Activated CD4-positive, alpha-beta T cell treated with anti-CD3 and anti-CD28 coated beads for 36 hours (primary cell): Measurements from ENCODE around the gene FAM169A. TPM values are rescaled to one million over a fixed set of nuclear protein-coding genes. Genes with fewer than 3 reads are reported as not detected.
A peak's percentile ranks its signal among the peaks of the same experiment; 100 is the strongest.
"Not testable (repeated sequence)": the region's sequence is repeated elsewhere in the genome, so short reads cannot be mapped to it uniquely, and the experiment has no call there.

ENCODE experiments used
- ATAC-seq: fragments of 200-7000 bp; cut with Tn5 transposase; one replicate; pipeline ENCODE4 v1.10.0; 2021; ENCODE audit warnings: mild to moderate bottlenecking, moderate library complexity
- CTCF ChIA-PET: fragments of 350-600 bp; sonication (Branson Sonifier 250); formaldehyde crosslinking; loops from one replicate; lab custom pipeline; 2021; ENCODE audit warnings: antibody characterized with exemption; lab: Charles Lee
- POLR2A ChIA-PET: fragments of 350-600 bp; sonication (Branson Sonifier 250); formaldehyde crosslinking; loops from one replicate; lab custom pipeline; 2021; ENCODE audit warnings: antibody characterized with exemption, inconsistent platforms; lab: Charles Lee
- DNase-seq: peaks from one replicate; pipeline ENCODE4 v3.0.0-alpha.2; 2020
- H3K27ac Mint-ChIP-seq: one replicate; pipeline ENCODE4 v1.8.0; 2021; ENCODE audit warnings: mixed read lengths
- H3K27me3 Mint-ChIP-seq: one replicate; pipeline ENCODE4 v1.8.0; 2021; ENCODE audit warnings: mixed read lengths
- H3K36me3 Mint-ChIP-seq: one replicate; pipeline ENCODE4 v1.8.0; 2021; ENCODE audit warnings: low read depth, mixed read lengths
- H3K4me1 Mint-ChIP-seq: one replicate; pipeline ENCODE4 v1.8.0; 2021; ENCODE audit warnings: mixed read lengths
- H3K4me3 Mint-ChIP-seq: one replicate; pipeline ENCODE4 v1.8.0; 2021; ENCODE audit warnings: mild to moderate bottlenecking, moderate library complexity, mixed read lengths
- H3K9me3 Mint-ChIP-seq: one replicate; pipeline ENCODE4 v1.8.0; 2021; ENCODE audit warnings: low read depth, mixed read lengths
- intact Hi-C, 2 experiments: fragments of 100-400 bp; cut with DNase I in 1 of 2; cut with micrococcal nuclease in 1 of 2; formaldehyde crosslinking; loops; one replicate each; pipeline versions ENCODE4 v1.14.2 to v1.15.1; 2022 to 2024; cut with DNase I, micrococcal nuclease
- total RNA-seq, 2 experiments: library from RNA; stranded (reverse); gene quantifications; one replicate each; pipeline ENCODE4 v1.2.3, GENCODE V29; 2021

The FAM169A gene, protein sequence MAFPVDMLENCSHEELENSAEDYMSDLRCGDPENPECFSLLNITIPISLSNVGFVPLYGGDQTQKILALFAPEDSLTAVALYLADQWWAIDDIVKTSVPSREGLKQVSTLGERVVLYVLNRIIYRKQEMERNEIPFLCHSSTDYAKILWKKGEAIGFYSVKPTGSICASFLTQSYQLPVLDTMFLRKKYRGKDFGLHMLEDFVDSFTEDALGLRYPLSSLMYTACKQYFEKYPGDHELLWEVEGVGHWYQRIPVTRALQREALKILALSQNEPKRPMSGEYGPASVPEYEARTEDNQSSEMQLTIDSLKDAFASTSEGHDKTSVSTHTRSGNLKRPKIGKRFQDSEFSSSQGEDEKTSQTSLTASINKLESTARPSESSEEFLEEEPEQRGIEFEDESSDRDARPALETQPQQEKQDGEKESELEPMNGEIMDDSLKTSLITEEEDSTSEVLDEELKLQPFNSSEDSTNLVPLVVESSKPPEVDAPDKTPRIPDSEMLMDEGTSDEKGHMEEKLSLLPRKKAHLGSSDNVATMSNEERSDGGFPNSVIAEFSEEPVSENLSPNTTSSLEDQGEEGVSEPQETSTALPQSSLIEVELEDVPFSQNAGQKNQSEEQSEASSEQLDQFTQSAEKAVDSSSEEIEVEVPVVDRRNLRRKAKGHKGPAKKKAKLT
- total RNA-seq, result 1 to 10 TPM; 6.1 to 9.1 TPM

DNA sequence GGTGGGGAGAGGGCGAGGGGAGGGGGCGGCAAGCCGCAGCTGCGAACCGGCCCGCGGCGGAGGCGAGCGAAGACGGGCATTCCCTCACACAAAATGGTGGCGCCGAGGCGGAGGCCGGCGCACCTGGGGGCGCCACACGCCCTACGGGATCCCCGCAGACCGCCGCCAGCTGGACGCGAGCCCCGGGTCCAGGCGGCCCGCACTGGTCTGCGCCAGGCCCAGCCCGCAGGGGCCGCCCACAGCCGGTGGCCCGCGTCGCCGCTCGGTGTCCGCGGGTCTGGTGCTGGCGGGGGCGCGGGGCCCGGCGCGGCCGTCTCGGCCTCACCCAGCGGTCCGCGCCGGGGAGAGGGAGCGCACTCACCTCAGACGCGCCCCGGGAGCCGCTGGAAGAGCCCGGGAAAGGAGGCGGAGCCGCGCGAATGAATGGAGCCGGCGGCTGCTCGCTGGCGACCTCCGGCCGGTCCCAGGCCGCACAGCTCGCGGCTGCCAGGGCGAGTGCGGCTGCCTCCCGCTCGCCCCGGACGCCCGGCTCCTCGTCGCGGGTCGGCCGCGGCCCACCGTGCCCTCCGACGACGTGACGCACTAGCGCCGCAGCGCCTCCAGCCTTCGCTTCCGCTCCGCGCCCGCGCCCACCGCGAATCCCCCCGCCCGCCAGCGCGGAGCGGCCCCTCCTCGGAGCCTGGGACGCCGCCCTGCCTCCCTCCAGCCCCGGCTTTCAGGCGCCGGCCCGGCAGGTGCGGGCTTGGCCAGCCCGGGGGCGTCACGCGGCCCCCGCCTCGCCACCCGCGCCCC lies at the start of gene FAM169A:
FAM169A (minus strand) TSS at position 584 of the 792 bp plus-strand sequence. CDS start 24,711 bp downstream, outside the sequence.
- ChIA-PET CTCF (interaction anchor here (0.6 to 0.8 kb wide), 3 partner anchors 119 to 1261 kb away, joined by 3 read pairs; no protein-coding TSS in a partner anchor), POLR2A (interaction anchor here (0.6 kb wide), 1 partner anchor 188 kb away, joined by 3 read pairs; no protein-coding TSS in a partner anchor)
- H3K4me1 Mint-ChIP-seq, result peaks cover 29% of the 10 kb centered on the region
- peak; percentile 69 for ATAC-seq
- intact Hi-C loops, result loop anchor here (1.0 to 5.0 kb wide), 5 partner anchors 99 to 851 kb away; partner anchors contain the start of genes GFM2 (in 2 of the 2), NSA2 (in 2 of the 2), HEXB (in 1 of the 2) and POC5 (in 1 of the 2)
- peaks cover 10% of the 10 kb centered on the region for H3K36me3 Mint-ChIP-seq
- H3K4me3 Mint-ChIP-seq, result peak within 1 kb of the TSS; percentile 92
- H3K9me3 Mint-ChIP-seq, result no peaks in the 10 kb centered on the region
- peaks cover 2% of the 10 kb centered on the region for H3K27me3 Mint-ChIP-seq
- DNase-seq, result peak; percentile 65
- peak within 1 kb of the TSS; percentile 95 for H3K27ac Mint-ChIP-seq

GRCh38 chr5:74915488-74915887 lies 49.3 kb upstream of the FAM169A start:
- CTCF ChIA-PET, result interaction anchor here (0.8 to 1.6 kb wide), 4 partner anchors 9 to 414 kb away, joined by 3 to 7 read pairs (median 4); partner anchors contain the start of genes GFM2 and NSA2
- H3K4me1 Mint-ChIP-seq, result no peaks in the 10 kb centered on the region
- H3K27me3 Mint-ChIP-seq, result peaks cover 7% of the 10 kb centered on the region
- no peaks in the 10 kb centered on the region for H3K9me3 Mint-ChIP-seq
- H3K36me3 Mint-ChIP-seq, result no peaks in the 10 kb centered on the region
- DNase-seq (no peak), ATAC-seq (no peak)
- H3K4me3 Mint-ChIP-seq, result no peak overlapping the region
- POLR2A ChIA-PET, result interaction anchor here (0.6 kb wide), 1 partner anchor 772 kb away, joined by 6 read pairs; no protein-coding TSS in a partner anchor
- intact Hi-C loops, result loop anchor here in 1 of 2 experiments (10.0 kb wide), 1 partner anchor 1011 kb away; no protein-coding TSS in a partner anchor
- no peak overlapping the region for H3K27ac Mint-ChIP-seq

DNA sequence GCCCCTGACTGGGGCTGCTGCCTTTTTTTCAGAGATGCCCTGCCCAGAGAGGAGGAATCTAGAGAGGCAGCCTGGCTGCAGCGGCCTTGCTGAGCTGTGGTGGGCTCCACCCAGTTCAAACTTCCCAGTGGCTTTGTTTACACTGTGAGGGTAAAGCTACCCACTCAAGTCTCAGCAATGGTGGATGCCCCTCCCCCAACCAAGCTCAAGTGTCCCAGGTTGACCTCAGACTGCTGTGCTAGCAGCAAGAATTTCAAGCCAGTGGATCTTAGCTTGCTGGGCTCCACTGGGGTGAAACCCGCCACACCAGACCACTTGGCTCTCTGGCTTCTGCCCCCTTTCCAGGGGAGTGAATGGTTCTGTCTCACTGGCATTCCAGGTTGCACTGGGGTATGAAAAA lies 45.2 kb upstream of the FAM169A start:
- DNase-seq, H3K4me1 Mint-ChIP-seq, POLR2A ChIA-PET, H3K27ac Mint-ChIP-seq, CTCF ChIA-PET, H3K9me3 Mint-ChIP-seq, ATAC-seq, H3K4me3 Mint-ChIP-seq, H3K36me3 Mint-ChIP-seq: not testable (repeated sequence)
- peaks cover 16% of the 10 kb centered on the region for H3K27me3 Mint-ChIP-seq
- intact Hi-C loops, result loop anchor here in 1 of 2 experiments (10.0 kb wide), 1 partner anchor 1007 kb away; no protein-coding TSS in a partner anchor

DNA sequence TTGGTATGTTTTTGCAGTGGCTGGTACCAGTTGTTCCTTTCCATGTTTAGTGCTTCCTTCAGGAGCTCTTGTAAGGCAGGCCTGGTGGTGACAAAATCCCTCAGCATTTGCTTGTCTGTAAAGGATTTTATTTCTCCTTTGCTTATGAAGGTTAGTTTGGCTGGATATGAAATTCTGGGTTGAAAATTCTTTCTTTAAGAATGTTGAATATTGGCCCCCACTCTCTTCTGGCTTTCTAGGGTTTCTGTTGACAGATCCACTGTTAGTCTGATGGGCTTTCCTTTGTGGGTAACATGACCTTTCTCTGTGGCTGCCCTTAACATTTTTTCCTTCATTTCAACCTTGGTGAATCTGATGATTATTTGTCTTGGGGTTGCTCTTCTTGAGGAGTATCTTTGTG lies 43.7 kb upstream of the FAM169A start:
- intact Hi-C loops, result loop anchor here in 1 of 2 experiments (10.0 kb wide), 1 partner anchor 1005 kb away; no protein-coding TSS in a partner anchor
- ATAC-seq, H3K27ac Mint-ChIP-seq, H3K4me1 Mint-ChIP-seq, H3K9me3 Mint-ChIP-seq, POLR2A ChIA-PET, DNase-seq, CTCF ChIA-PET, H3K36me3 Mint-ChIP-seq, H3K4me3 Mint-ChIP-seq: not testable (repeated sequence)
- peaks cover 14% of the 10 kb centered on the region for H3K27me3 Mint-ChIP-seq

GRCh38 chr5:74908237-74908636 lies 42.0 kb upstream of the FAM169A start:
- H3K27me3 Mint-ChIP-seq, POLR2A ChIA-PET, H3K4me3 Mint-ChIP-seq, DNase-seq, intact Hi-C loops, H3K36me3 Mint-ChIP-seq, H3K9me3 Mint-ChIP-seq, ATAC-seq, H3K27ac Mint-ChIP-seq, H3K4me1 Mint-ChIP-seq: not testable (repeated sequence)
- CTCF ChIA-PET, result interaction anchor here (0.6 kb wide), 1 partner anchor 691 kb away, joined by 3 read pairs; no protein-coding TSS in a partner anchor

- intact Hi-C loops, H3K9me3 Mint-ChIP-seq, H3K27ac Mint-ChIP-seq, H3K27me3 Mint-ChIP-seq, H3K4me3 Mint-ChIP-seq, ATAC-seq, H3K36me3 Mint-ChIP-seq, DNase-seq, H3K4me1 Mint-ChIP-seq, POLR2A ChIA-PET: not testable (repeated sequence)
- CTCF ChIA-PET, result interaction anchor here (0.6 kb wide), 1 partner anchor 65 kb away, joined by 3 read pairs; no protein-coding TSS in a partner anchor
These were observed 38.5 kb upstream of the FAM169A start for GRCh38 chr5:74904713-74905112.

DNA sequence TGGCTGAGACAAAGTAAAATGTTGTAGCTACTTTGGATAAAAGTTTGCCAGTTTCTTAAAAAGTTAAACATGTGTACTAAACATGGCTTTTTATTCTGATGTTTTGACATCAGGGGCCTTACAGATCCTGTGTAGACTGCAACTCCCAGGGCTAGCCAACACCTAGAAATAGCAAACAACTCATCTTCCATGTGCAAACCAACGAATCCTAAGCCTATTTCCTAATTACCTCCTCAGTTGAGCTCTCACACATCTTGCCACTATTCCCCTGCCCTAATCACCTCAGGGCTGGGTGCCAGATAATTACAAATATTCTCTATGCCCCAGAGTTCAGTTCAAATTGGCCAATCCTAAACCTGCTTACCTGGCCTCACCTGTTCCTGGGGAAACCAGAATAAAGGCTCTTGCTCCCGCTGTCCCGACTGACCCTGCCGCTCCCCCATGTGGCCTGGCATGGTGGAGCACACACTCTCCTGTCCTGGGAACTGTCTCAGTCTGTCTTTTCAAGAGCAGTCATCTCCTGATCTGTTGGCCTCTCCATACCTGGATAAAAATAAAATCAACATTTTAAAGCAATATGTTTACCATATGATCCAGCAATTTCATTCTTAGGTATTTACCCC lies 37.1 kb upstream of the FAM169A start:
- no peaks in the 10 kb centered on the region for H3K4me1 Mint-ChIP-seq
- no peaks in the 10 kb centered on the region for H3K36me3 Mint-ChIP-seq
- H3K4me3 Mint-ChIP-seq, result no peak overlapping the region
- ChIA-PET CTCF (interaction anchor here (0.9 kb wide), 1 partner anchor 140 kb away, joined by 3 read pairs; no protein-coding TSS in a partner anchor), POLR2A (interaction anchor here (0.6 kb wide), 1 partner anchor 153 kb away, joined by 5 read pairs; no protein-coding TSS in a partner anchor)
- H3K27me3 Mint-ChIP-seq, result no peaks in the 10 kb centered on the region
- DNase-seq (peak; percentile 55), ATAC-seq (peak; percentile 77)
- H3K9me3 Mint-ChIP-seq, result no peaks in the 10 kb centered on the region
- no peak overlapping the region for H3K27ac Mint-ChIP-seq
- intact Hi-C loops, result no loop called here

DNA sequence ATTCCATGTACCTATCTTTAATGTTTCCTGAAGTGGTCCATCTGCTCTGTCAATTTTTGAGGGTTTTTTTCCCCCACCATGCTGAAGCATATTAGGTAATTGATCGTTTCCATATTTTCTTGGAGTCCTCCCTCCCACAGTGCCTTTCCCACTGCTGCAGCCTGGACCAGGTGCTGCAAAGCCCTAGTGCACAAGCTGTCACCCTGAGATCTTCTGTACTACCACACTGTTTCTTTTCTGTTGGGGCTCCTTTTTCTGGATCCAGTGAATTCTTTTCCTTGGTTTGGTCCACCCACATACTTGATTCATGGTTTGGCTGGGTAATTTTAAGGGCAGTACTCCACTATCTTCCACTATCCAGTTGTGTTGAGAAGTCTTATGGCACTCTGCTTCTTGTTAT lies 30.9 kb upstream of the FAM169A start:
- ChIA-PET CTCF (no interaction called here), POLR2A (no interaction called here)

DNA sequence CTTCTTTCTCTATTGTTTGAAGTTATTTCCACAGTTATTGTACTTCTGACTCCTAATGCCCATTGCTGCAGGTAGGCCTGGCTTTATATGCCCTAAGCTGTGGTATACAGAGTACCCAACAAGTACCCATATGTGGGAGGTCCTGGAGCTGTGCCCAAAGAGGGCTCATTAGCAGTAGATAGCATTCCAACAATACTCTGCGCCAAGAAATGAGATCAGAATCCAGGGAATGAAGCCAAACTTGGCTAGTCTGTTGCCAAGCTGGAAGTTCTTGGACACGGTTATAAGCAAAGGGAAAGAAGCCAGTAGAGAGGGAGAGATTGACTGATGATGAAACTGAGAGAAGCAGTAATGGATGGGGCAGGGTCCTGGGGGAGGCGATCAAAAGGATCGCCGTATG lies 29.7 kb upstream of the FAM169A start:
- intact Hi-C loops, result no loop called here
- Mint-ChIP-seq H3K27ac (no peak overlapping the region), H3K27me3 (peaks cover 5% of the 10 kb centered on the region), H3K4me1 (no peaks in the 10 kb centered on the region), H3K36me3 (no peaks in the 10 kb centered on the region), H3K9me3 (peaks cover 6% of the 10 kb centered on the region), H3K4me3 (no peak overlapping the region)
- POLR2A ChIA-PET, result no interaction called here
- CTCF ChIA-PET, result no interaction called here
- ATAC-seq (no peak), DNase-seq (no peak)

More for the DNA sequence above, 30.9 kb upstream of the FAM169A start:
- Mint-ChIP-seq H3K27ac (no peak overlapping the region), H3K4me3 (no peak overlapping the region), H3K4me1 (no peaks in the 10 kb centered on the region), H3K9me3 (peaks cover 6% of the 10 kb centered on the region), H3K27me3 (peaks cover 5% of the 10 kb centered on the region), H3K36me3 (no peaks in the 10 kb centered on the region)
- intact Hi-C loops, result no loop called here
- DNase-seq, result no peak
- ATAC-seq, result no peak

GRCh38 chr5:74894351-74894750 lies 28.2 kb upstream of the FAM169A start:
- Mint-ChIP-seq H3K4me3 (no peak overlapping the region), H3K9me3 (peaks cover 6% of the 10 kb centered on the region), H3K27ac (no peak overlapping the region), H3K27me3 (peaks cover 9% of the 10 kb centered on the region), H3K36me3 (no peaks in the 10 kb centered on the region), H3K4me1 (no peaks in the 10 kb centered on the region)
- POLR2A ChIA-PET, result no interaction called here
- intact Hi-C loops, result no loop called here
- CTCF ChIA-PET, result interaction anchor here (0.6 to 1.0 kb wide), 3 partner anchors 22 to 118 kb away, joined by 3 to 4 read pairs (median 3); no protein-coding TSS in a partner anchor
- ATAC-seq (no peak), DNase-seq (no peak)
